T-cell (primary cell): ENCODE measurements around the gene GCK. TPM values are rescaled to one million over a fixed set of nuclear protein-coding genes. Genes with fewer than 3 reads are reported as not detected.

Experiments
- ATAC-seq, 4 experiments: fragments of 200-7000 bp in 3 of 4; fragments of 150-1000 bp in 1 of 4; cut with Tn5 transposase; replicated peaks in 1 of 4; 1 replicate in 3 of 4; 2 replicates in 1 of 4; pipeline ENCODE4 v1.10.0; 2021; ENCODE audit warnings: moderate library complexity in 3 of 4, mild to moderate bottlenecking in 2 of 4, moderate number of reproducible peaks in 1 of 4
- CTCF ChIA-PET, 2 donors: fragments of 300-600 bp; sonication (Branson Sonifier 250); formaldehyde crosslinking; loops; one replicate each; lab custom pipeline; 2022; ENCODE audit warnings: antibody characterized with exemption in 2 of 2; lab: Charles Lee
- POLR2A ChIA-PET, 2 donors: fragments of 300-600 bp; sonication (Branson Sonifier 250); formaldehyde crosslinking; loops; one replicate each; lab custom pipeline; 2022; ENCODE audit warnings: antibody characterized with exemption in 2 of 2; lab: Charles Lee
- DNase-seq, 35 experiments: peaks; one replicate each; pipeline versions ENCODE4 v3.0.0 to v3.0.0-alpha.2; 2013 to 2023
- H3K27ac ChIP-seq: one replicate; pipeline ENCODE4 v1.5.1; 2013; ENCODE audit warnings: low read length
- H3K27me3 ChIP-seq, 2 experiments: replicated peaks in 1 of 2; 1 replicate in 1 of 2; 2 replicates in 1 of 2; pipeline versions ENCODE4 v1.6.1 to v1.7.0; 2013; ENCODE audit warnings: low read length in 1 of 2, mixed read lengths in 1 of 2; ENCODE audit not compliant: control insufficient read depth in 2 of 2, insufficient read depth in 2 of 2; ENCODE audit errors: extremely low read depth in 1 of 2
- H3K36me3 ChIP-seq, 2 donors: 1 replicate in 1 of 2; 2 replicates in 1 of 2; pipeline versions ENCODE4 v1.6.1 to v1.7.0; 2013; ENCODE audit warnings: low read length in 1 of 2; ENCODE audit not compliant: control insufficient read depth in 2 of 2, insufficient read depth in 1 of 2; ENCODE audit errors: extremely low read depth in 1 of 2
- H3K4me1 ChIP-seq, 2 experiments: 1 replicate in 1 of 2; 2 replicates in 1 of 2; pipeline versions ENCODE4 v1.6.1 to v1.7.0; 2013; ENCODE audit warnings: low read length in 2 of 2, mixed read lengths in 1 of 2; ENCODE audit not compliant: insufficient read depth in 2 of 2, control insufficient read depth in 1 of 2; ENCODE audit errors: extremely low read depth in 1 of 2
- H3K4me3 ChIP-seq, 2 donors: 1 replicate in 1 of 2; 2 replicates in 1 of 2; pipeline versions ENCODE4 v1.5.1 to v1.7.0; 2013; ENCODE audit warnings: mild to moderate bottlenecking in 2 of 2, low read length in 1 of 2, moderate library complexity in 1 of 2; ENCODE audit not compliant: control insufficient read depth in 1 of 2; ENCODE audit errors: extremely low read depth in 1 of 2
- H3K9me3 ChIP-seq: 2 replicates; pipeline ENCODE4 v1.7.0; 2013
- H3K27ac Mint-ChIP-seq, 2 donors: one replicate each; pipeline ENCODE4 v1.8.0; 2020 to 2021; ENCODE audit warnings: mild to moderate bottlenecking in 2 of 2, mixed read lengths in 2 of 2
- H3K27me3 Mint-ChIP-seq, 2 donors: one replicate each; pipeline ENCODE4 v1.8.0; 2021 to 2022; ENCODE audit warnings: mixed read lengths in 2 of 2
- H3K36me3 Mint-ChIP-seq: one replicate; pipeline ENCODE4 v1.8.0; 2021; ENCODE audit warnings: mixed read lengths
- H3K4me1 Mint-ChIP-seq, 3 donors: one replicate each; pipeline ENCODE4 v1.8.0; 2020 to 2022; ENCODE audit warnings: mixed read lengths in 3 of 3, mild to moderate bottlenecking in 1 of 3
- H3K4me3 Mint-ChIP-seq, 3 donors: one replicate each; pipeline ENCODE4 v1.8.0; 2020 to 2022; ENCODE audit warnings: mild to moderate bottlenecking in 3 of 3, mixed read lengths in 3 of 3, moderate library complexity in 3 of 3
- H3K9me3 Mint-ChIP-seq, 3 donors: one replicate each; pipeline ENCODE4 v1.8.0; 2020 to 2022; ENCODE audit warnings: mixed read lengths in 3 of 3
- WGBS: methylation state at CpG from one replicate; pipeline ENCODE4 v1.1.5; 2013; ENCODE audit warnings: missing lambda C conversion rate; ENCODE audit not compliant: insufficient coverage; 5-methylcytosine and 5-hydroxymethylcytosine counted together
- total RNA-seq, 35 experiments: library from RNA in 6 of 35; stranded (reverse) in 6 of 35; fragments of 120-200 nt in 1 of 35; gene quantifications; one replicate each; pipeline versions ENCODE4 v1.2.1 to v1.2.4 and lab custom pipeline; 2013 to 2026

GCK gene
- total RNA-seq, 5 donors from 2014 or later (not counting 1 experiment from before 2014, with no cell fraction given) = 0.28 to 0.82 (median 0.43) TPM; not detected in 1

DNA sequence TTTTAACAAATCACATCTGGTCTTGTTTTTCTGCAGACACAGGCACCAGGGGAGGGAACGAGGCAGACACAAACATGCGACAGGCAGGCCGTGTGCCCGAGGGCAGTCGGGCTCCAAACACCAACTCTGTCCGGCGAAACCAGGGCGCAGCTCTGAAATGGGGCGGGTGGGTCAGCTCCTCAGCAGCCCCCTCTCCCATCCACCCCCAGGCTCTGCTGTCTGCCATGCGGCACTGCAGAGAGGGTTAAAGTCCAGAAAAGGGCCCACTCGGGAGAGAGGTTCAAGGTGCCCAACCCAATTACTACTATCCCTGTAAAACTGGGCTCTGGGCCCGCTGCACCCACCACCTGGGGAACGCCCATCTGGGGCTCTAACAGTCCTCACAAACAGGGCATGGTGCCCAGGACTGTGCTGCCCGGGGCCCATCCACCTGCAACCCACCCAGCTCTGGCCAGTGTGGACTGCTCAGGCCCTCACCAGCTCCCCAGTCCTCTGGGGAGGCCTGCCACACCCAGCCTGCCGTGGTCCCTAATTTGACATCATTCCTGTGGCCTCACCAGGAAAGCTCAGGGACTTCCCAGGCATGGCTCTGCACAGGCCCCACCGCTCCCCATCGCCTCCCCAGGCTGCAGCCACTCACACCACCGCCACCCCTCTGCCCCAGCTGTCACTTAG is 30.3 kb upstream of the GCK start:
- no peaks in the 10 kb centered on the region for H3K4me1 ChIP-seq
- no peak overlapping the region for H3K27ac ChIP-seq
- no peak for ATAC-seq
- H3K36me3 ChIP-seq = no peaks in the 10 kb centered on the region
- no peak overlapping the region for H3K4me3 ChIP-seq
- no peaks in the 10 kb centered on the region for H3K27me3 Mint-ChIP-seq
- H3K9me3 ChIP-seq = no peaks in the 10 kb centered on the region
- DNase-seq = no peak
- H3K4me1 Mint-ChIP-seq = no peaks in the 10 kb centered on the region
- peaks cover 0 to 3% of the 10 kb centered on the region in 2 experiments for H3K27me3 ChIP-seq
- POLR2A ChIA-PET = interaction anchor here in 1 of 2 donors (0.7 kb wide), 1 partner anchor 508 kb away, joined by 10 read pairs; no protein-coding TSS in a partner anchor
- no peaks in the 10 kb centered on the region for H3K9me3 Mint-ChIP-seq
- H3K27ac Mint-ChIP-seq = no peak overlapping the region
- no peaks in the 10 kb centered on the region for H3K36me3 Mint-ChIP-seq
- H3K4me3 Mint-ChIP-seq = no peak overlapping the region
- 87% methylated on average over 17 of the region's 18 CpGs for WGBS
- CTCF ChIA-PET = no interaction called here

DNA sequence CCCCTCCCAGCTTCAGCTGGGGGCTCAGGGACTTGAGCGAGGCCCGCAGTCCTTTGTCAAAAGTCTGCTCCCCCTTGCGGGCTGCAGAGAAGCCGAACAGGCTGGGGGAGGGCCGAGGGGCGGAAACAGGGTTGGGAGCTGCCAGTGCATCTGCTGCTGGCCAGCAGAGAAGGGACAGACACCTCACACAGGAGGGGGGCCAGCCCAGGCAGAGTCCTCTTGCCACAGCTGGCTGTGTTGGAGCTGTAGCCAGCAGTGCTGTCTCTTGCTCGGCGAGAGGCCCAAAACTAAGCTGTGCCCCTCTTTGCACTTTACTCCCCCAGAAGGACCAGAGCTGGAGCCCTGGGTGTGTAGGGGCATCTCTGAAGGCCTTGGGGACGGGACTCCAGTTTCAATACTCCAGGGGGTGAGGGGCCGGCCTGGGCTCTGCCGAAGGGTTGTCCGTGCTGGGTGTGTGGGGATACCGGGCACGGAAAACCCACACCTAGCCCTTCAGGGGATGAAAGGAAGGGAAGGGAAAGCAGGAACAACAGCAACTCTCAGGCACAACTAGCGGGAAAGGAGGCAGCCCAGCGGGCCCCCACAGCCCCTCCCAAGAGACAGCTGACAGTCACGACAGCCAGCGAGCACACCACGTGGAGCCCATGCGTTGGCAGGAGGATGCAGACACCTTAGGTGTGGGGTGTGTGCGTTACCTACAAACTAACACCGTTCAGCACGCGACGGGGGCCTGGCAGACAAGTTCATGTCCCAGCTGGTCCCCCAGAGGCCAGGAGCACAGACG is 29.4 kb upstream of the GCK start:
- Histone ChIP-seq H3K4me3 (no peak overlapping the region), H3K27me3 (peaks cover 0 to 3% of the 10 kb centered on the region in 2 experiments), H3K4me1 (no peaks in the 10 kb centered on the region), H3K36me3 (peaks cover 0 to 7% of the 10 kb centered on the region in 2 donors), H3K27ac (no peak overlapping the region), H3K9me3 (no peaks in the 10 kb centered on the region)
- H3K36me3 Mint-ChIP-seq = no peaks in the 10 kb centered on the region
- H3K9me3 Mint-ChIP-seq = no peaks in the 10 kb centered on the region
- ChIA-PET POLR2A (interaction anchor here in 1 of 2 donors (0.7 kb wide), 1 partner anchor 509 kb away, joined by 10 read pairs; no protein-coding TSS in a partner anchor), CTCF (no interaction called here)
- WGBS = 84% methylated on average over 15 of the region's 26 CpGs
- H3K27ac Mint-ChIP-seq = no peak overlapping the region
- no peak overlapping the region for H3K4me3 Mint-ChIP-seq
- DNase-seq = no peak
- peaks cover 0 to 2% (median 0%) of the 10 kb centered on the region in 3 donors for H3K4me1 Mint-ChIP-seq
- no peaks in the 10 kb centered on the region for H3K27me3 Mint-ChIP-seq
- no peak for ATAC-seq

- POLR2A ChIA-PET = no interaction called here
- DNase-seq = no peak
Measured at GRCh38 chr7:44217852-44218402, 28.7 kb upstream of the GCK start.

DNA sequence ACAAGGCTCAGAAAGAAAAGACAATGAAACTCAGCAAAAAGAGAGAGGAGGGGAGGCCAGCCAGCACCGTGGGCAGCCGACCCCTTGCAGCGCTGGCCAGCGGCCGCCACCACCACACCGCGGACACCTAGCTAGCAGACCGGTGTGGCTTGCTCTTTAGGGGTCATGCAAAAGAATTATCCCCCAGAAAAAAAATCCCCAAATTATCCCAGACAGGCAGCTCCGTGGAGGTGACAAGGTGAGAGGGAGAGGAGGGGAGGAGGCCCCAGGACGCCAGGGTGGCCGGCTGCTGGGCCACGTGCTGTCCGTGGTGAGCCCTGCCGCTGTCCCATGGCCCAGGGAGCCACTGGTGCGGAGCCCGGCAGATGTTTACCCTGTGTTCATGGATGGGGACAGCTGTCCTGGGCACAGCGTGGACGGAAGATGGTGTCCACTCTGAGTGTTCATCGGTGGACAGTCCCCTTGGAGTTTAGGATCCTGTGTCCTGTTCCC is 28.0 kb upstream of the GCK start:
- peaks cover 0 to 18% of the 10 kb centered on the region in 2 donors for H3K36me3 ChIP-seq
- H3K27ac Mint-ChIP-seq = no peak overlapping the region
- POLR2A ChIA-PET = no interaction called here
- peaks cover 0 to 3% of the 10 kb centered on the region in 2 experiments for H3K27me3 ChIP-seq
- H3K36me3 Mint-ChIP-seq = peaks cover 3% of the 10 kb centered on the region
- H3K4me1 Mint-ChIP-seq = peaks cover 0 to 2% (median 0%) of the 10 kb centered on the region in 3 donors
- H3K4me3 ChIP-seq = no peak overlapping the region
- H3K4me3 Mint-ChIP-seq = no peak overlapping the region
- H3K9me3 Mint-ChIP-seq = no peaks in the 10 kb centered on the region
- H3K4me1 ChIP-seq = no peaks in the 10 kb centered on the region
- DNase-seq = no peak
- no peaks in the 10 kb centered on the region for H3K9me3 ChIP-seq
- ATAC-seq = no peak
- CTCF ChIA-PET = no interaction called here
- 89% methylated on average over 9 of the region's 19 CpGs for WGBS
- H3K27ac ChIP-seq = no peak overlapping the region
- H3K27me3 Mint-ChIP-seq = no peaks in the 10 kb centered on the region

More at GRCh38 chr7:44217852-44218402, 28.7 kb upstream of the GCK start:
- no peak for ATAC-seq
- H3K4me3 Mint-ChIP-seq = no peak overlapping the region
- WGBS = 78% methylated on average over 16 of the region's 17 CpGs
- peaks cover 0 to 3% of the 10 kb centered on the region in 2 experiments for H3K27me3 ChIP-seq
- CTCF ChIA-PET = no interaction called here
- no peaks in the 10 kb centered on the region for H3K9me3 ChIP-seq
- H3K27ac ChIP-seq = no peak overlapping the region
- H3K9me3 Mint-ChIP-seq = no peaks in the 10 kb centered on the region
- peaks cover 0 to 2% (median 0%) of the 10 kb centered on the region in 3 donors for H3K4me1 Mint-ChIP-seq
- H3K36me3 ChIP-seq = peaks cover 0 to 13% of the 10 kb centered on the region in 2 donors
- H3K27ac Mint-ChIP-seq = no peak overlapping the region
- H3K27me3 Mint-ChIP-seq = no peaks in the 10 kb centered on the region
- no peaks in the 10 kb centered on the region for H3K4me1 ChIP-seq
- H3K36me3 Mint-ChIP-seq = no peaks in the 10 kb centered on the region
- no peak overlapping the region for H3K4me3 ChIP-seq

- peaks cover 0 to 2% (median 0%) of the 10 kb centered on the region in 3 donors for H3K4me1 Mint-ChIP-seq
- H3K27ac ChIP-seq = no peak overlapping the region
- peak overlapping the region in 1 of 2 donors; percentile 48 for H3K27ac Mint-ChIP-seq
- 93% methylated on average over 7 of the region's 13 CpGs for WGBS
- no peaks in the 10 kb centered on the region for H3K4me1 ChIP-seq
- DNase-seq (no peak), ATAC-seq (no peak)
- no peaks in the 10 kb centered on the region for H3K9me3 Mint-ChIP-seq
- H3K27me3 Mint-ChIP-seq = no peaks in the 10 kb centered on the region
- peaks cover 3 to 24% of the 10 kb centered on the region in 2 donors for H3K36me3 ChIP-seq
- H3K27me3 ChIP-seq = peaks cover 0 to 3% of the 10 kb centered on the region in 2 experiments
- no peak overlapping the region for H3K4me3 ChIP-seq
- H3K4me3 Mint-ChIP-seq = no peak overlapping the region
- H3K9me3 ChIP-seq = no peaks in the 10 kb centered on the region
- ChIA-PET POLR2A (no interaction called here), CTCF (no interaction called here)
- H3K36me3 Mint-ChIP-seq = peaks cover 6% of the 10 kb centered on the region
Measured at GRCh38 chr7:44216521-44217222, 27.4 kb upstream of the GCK start.

- DNase-seq (no peak), ATAC-seq (no peak)
- WGBS = 67% methylated on average over 4 of the region's 8 CpGs
- POLR2A ChIA-PET = no interaction called here
- no peak overlapping the region for H3K4me3 Mint-ChIP-seq
- Histone ChIP-seq H3K4me1 (no peaks in the 10 kb centered on the region), H3K36me3 (peaks cover 4 to 30% of the 10 kb centered on the region in 2 donors), H3K4me3 (no peak overlapping the region), H3K27ac (no peak overlapping the region), H3K27me3 (peaks cover 0 to 3% of the 10 kb centered on the region in 2 experiments), H3K9me3 (no peaks in the 10 kb centered on the region)
- H3K27ac Mint-ChIP-seq = no peak overlapping the region
- CTCF ChIA-PET = no interaction called here
- no peaks in the 10 kb centered on the region for H3K9me3 Mint-ChIP-seq
- peaks cover 0 to 2% (median 0%) of the 10 kb centered on the region in 3 donors for H3K4me1 Mint-ChIP-seq
- H3K27me3 Mint-ChIP-seq = no peaks in the 10 kb centered on the region
- peaks cover 11% of the 10 kb centered on the region for H3K36me3 Mint-ChIP-seq
Measured at GRCh38 chr7:44216019-44216418, 26.8 kb upstream of the GCK start.
